T47D (cell line): ENCODE measurements around the gene FZD2.
"Not testable (repeated sequence)": the region's sequence is repeated elsewhere in the genome, so short reads cannot be mapped to it uniquely, and the experiment has no call there.

Source experiments
- DNase-seq, 2 experiments: peaks; one replicate each; pipeline versions ENCODE4 v3.0.0 to v3.0.0-alpha.2; 2011 to 2012; ENCODE audit warnings: low read depth in 1 of 2, low spot score in 1 of 2
- JUND ChIP-seq: IDR thresholded peaks from 2 replicates; pipeline ENCODE4 v1.6.1; 2012; ENCODE audit warnings: low read depth
- in situ Hi-C: cut with HindIII; loops from 2 replicates; pipeline ENCODE4 v1.10.0; 2016; ENCODE audit warnings: low sequenced_read_pairs, low pct_unique_long_range_greater_than_20kb

FZD2 gene

DNA sequence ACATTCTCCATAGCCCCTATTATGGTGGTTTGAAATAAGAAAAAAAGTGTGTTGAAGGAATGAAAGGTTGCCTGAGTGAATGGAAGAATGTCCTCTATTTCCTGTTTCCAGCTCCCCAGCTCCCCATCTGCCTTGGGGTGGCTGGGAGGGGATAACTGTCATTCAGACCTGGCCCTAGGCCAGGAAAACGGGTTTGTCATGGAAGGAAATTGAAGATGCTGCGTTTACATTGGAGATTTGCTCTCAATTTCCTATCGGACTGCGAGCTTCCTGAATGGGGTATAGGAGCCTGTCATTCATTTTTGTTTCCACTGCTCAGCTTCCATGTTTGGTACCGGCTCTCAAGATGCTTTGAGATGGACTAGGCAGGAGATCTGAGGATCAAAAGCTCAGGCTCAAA, 2.2 kb upstream of the FZD2 start:
- in situ Hi-C loops, result no loop called here
- no peak for DNase-seq
- no peak for TF ChIP-seq JUND

DNA sequence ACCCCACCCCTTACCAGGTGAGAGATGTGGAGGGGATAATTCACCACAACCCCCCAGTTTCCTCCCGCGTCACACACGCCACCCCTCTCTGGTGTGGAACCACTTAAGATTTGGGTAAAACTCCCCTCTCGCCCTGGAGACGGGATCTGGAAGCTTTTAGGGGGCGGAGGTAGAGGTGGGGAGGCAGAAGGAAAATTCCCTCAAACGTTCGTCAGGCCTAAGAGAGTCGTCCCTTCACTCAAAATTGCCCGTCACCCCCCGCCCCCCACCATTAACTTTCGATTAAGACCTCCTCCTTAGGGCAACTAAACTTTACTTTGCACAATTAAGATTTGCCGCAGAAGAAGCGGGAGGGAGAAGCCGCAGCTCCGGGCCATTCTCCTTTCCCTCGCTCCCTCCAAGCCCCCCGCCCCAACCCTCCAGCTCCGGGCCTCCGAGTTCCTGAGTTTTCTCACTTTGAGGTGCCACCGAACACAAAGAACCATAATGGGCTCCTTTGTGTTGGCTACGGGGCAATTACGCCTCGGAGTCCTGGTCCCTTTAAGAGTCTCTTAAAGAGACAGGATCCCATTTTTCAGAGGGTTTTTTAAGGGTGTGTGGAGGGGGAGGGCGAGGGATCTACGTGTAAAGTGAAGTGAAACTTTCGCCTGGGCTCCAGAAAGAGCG, 985 bp upstream of the FZD2 start:
- no peak for TF ChIP-seq JUND
- in situ Hi-C loops, result no loop called here
- DNase-seq, result peak; percentile 79 to 84

DNA sequence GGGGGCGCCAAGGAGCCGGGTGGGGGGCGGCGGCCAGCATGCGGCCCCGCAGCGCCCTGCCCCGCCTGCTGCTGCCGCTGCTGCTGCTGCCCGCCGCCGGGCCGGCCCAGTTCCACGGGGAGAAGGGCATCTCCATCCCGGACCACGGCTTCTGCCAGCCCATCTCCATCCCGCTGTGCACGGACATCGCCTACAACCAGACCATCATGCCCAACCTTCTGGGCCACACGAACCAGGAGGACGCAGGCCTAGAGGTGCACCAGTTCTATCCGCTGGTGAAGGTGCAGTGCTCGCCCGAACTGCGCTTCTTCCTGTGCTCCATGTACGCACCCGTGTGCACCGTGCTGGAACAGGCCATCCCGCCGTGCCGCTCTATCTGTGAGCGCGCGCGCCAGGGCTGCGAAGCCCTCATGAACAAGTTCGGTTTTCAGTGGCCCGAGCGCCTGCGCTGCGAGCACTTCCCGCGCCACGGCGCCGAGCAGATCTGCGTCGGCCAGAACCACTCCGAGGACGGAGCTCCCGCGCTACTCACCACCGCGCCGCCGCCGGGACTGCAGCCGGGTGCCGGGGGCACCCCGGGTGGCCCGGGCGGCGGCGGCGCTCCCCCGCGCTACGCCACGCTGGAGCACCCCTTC, 484 bp downstream of the FZD2 start:
- no peak for DNase-seq
- in situ Hi-C loops, result no loop called here
- TF ChIP-seq JUND, result no peak

DNA sequence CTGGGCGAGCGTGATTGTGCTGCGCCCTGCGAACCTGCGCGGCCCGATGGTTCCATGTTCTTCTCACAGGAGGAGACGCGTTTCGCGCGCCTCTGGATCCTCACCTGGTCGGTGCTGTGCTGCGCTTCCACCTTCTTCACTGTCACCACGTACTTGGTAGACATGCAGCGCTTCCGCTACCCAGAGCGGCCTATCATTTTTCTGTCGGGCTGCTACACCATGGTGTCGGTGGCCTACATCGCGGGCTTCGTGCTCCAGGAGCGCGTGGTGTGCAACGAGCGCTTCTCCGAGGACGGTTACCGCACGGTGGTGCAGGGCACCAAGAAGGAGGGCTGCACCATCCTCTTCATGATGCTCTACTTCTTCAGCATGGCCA, 1.0 kb downstream of the FZD2 start:
- in situ Hi-C loops, result no loop called here
- no peak for DNase-seq

GRCh38 chr17:44558710-44559633, 1.7 kb downstream of the FZD2 start:
- no peak for DNase-seq
- in situ Hi-C loops, result no loop called here
- TF ChIP-seq JUND, result no peak

More for the DNA sequence above, 1.0 kb downstream of the FZD2 start:
- TF ChIP-seq JUND, result no peak

GRCh38 chr17:44559634-44560554, 2.6 kb downstream of the FZD2 start:
- in situ Hi-C loops, result no loop called here

DNA sequence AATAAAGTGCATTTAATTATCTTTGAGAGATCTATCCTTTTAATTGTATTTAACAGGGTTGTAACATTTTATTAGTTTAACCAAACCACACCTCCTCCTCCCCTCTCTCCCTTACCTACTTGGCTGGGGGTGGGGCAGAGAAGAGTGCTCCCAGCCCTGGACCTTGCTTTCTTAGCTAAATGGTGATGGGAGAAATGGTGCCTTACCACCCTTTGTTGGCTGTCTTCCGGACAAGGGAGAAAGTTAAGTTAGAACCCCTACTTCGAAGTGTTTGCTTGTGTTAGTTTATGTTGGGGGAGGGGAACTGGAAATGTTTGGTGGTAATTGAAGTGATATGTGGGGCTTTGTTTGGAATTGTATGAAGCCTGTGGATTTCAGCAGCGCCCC, 3.9 kb downstream of the FZD2 start:
- no peak for DNase-seq
- no peak for TF ChIP-seq JUND
- in situ Hi-C loops, result no loop called here

More at GRCh38 chr17:44559634-44560554, 2.6 kb downstream of the FZD2 start:
- DNase-seq, result no peak
- no peak for TF ChIP-seq JUND

DNA sequence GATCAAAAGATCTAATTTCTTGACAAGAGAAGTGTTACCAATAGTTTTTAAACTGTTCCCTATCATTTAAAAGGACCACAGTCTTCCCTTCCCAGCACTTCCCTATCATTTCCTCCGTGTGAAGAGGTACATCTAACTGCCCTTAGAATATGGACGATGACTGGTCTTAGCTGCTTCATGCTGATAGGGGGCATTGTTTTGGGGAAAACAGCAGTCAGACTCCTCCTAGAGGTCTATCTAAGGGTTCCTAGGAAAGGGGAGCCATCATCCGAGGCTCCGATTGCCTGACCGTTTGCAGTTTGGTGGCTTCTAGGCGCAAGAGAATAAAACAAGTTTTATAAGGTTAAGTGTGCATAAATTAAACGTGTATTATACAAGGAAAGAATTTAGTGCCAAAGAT, 7.1 kb downstream of the FZD2 start:
- no peak for TF ChIP-seq JUND
- DNase-seq, result no peak
- in situ Hi-C loops, result no loop called here

GRCh38 chr17:44565866-44566443, 8.7 kb downstream of the FZD2 start:
- TF ChIP-seq JUND, result no peak
- in situ Hi-C loops, result no loop called here
- no peak for DNase-seq

GRCh38 chr17:44568311-44568944, 11.1 kb downstream of the FZD2 start:
- in situ Hi-C loops, DNase-seq: not testable (repeated sequence)

DNA sequence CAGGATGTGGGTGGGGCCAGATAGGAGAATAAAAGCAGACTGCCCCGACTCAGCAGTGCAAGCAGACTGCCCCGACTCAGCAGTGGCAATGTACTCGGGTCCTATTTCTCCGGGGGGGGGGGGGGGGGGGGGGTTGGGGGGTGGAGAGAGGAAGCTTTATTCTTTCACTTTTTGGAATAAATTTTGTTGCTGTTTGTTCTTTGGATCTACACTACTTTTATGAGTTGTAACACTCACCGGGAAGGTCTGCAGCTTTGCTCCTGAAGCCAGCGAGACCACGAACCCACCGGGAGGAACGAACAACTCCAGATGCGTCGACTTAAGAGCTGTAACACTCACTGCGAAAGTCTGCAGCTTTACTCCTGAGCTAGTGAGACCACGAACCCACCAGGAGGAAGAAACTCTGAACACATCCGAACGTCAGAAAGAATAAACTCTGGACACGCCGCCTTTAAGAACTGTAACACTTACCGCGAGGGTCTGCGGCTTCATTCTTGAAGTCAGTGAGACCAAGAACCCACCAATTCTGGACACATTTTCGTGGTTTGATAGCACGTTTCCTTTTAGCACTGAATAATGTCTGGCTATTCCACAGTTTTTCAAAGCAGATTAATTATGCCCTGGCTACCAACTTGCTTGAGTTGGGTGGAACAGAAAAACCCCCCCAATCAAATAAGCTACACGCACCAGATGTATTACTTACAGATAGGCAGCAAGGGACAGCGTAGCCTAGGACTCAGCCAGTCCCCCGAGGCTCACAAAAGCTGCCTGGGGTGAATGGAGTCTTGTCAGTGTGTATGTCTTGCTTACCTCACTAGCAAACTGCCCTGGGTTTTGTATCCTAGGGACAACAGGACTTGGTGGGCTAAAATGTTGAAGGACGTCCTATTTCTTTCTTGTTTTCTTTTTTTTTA, 11.9 kb downstream of the FZD2 start:
- DNase-seq, result peak in 1 of 2 experiments; percentile 78
- no peak for TF ChIP-seq JUND
- in situ Hi-C loops, result no loop called here
